K562 (cell line): ENCODE measurements around the gene AXIN2. TPM values are rescaled to one million over a fixed set of nuclear protein-coding genes. Genes with fewer than 3 reads are reported as not detected.
A peak's percentile ranks its signal among the peaks of the same experiment; 100 is the strongest.

Experiments used
- CBX1 ChIP-seq: sonication (generic); IDR thresholded peaks from 2 replicates; pipeline ENCODE4 v1.6.1; 2016; ENCODE audit warnings: antibody characterized with exemption, low read depth, mild to moderate bottlenecking
- MAZ ChIP-seq, 2 experiments: fragments of 450-650 bp in 1 of 2; sonication (generic) in 1 of 2; formaldehyde crosslinking; IDR thresholded peaks in 1 of 2; conservative IDR thresholded peaks in 1 of 2; 2 replicates each; pipeline versions ENCODE4 v1.4.0 to v1.5.0; 2020; ENCODE audit warnings: mild to moderate bottlenecking in 1 of 2, missing genetic modification reagents in 1 of 2
- PRPF4 ChIP-seq: fragments of 200-400 bp; formaldehyde crosslinking; IDR thresholded peaks from one replicate; pipeline ENCODE4 v1.6.1; 2017; ENCODE audit warnings: low read length, low read depth, mild to moderate bottlenecking; ENCODE audit not compliant: insufficient read depth, poor library complexity, severe bottlenecking
- RUNX1 ChIP-seq: sonication (generic); IDR thresholded peaks from 2 replicates; pipeline ENCODE4 v1.6.1; 2016; ENCODE audit warnings: antibody characterized with exemption, low read depth
- SRSF1 ChIP-seq: fragments of 200-400 bp; formaldehyde crosslinking; IDR thresholded peaks from 2 replicates; pipeline ENCODE4 v1.6.1; 2017; ENCODE audit warnings: mild to moderate bottlenecking, low read depth, low read length, moderate library complexity
- ZNF584 ChIP-seq: fragments of 200-800 bp; sonication (Bioruptor generic); IDR thresholded peaks from 2 replicates; pipeline ENCODE4 v1.6.1; 2016; ENCODE audit warnings: low read depth, mild to moderate bottlenecking, missing genetic modification characterization, missing compliant biosample characterization
- polyA plus RNA-seq, 8 experiments: library from polyadenylated mRNA; depleted of rRNA in 4 of 8; stranded (reverse) in 5 of 8; unstranded in 3 of 8; fragments of >200 nt; fragmentation: Nextera tagmentation in 2 of 8; fragmentation: Illumina TruSeq in 1 of 8; extraction: Ambion mirVana in 2 of 8; extraction: Trizol in 1 of 8; gene quantifications; 2 replicates each; pipeline versions ENCODE4 v1.2.1 to v1.2.3, GENCODE V29; 2011 to 2014; ENCODE audit warnings: inconsistent platforms in 1 of 8, missing spikeins in 1 of 8
- total RNA-seq, 7 experiments: library from RNA; depleted of rRNA in 6 of 7; stranded (reverse); fragments of >200 nt in 6 of 7; fragmentation: Illumina TruSeq in 2 of 7; extraction: Trizol in 2 of 7; gene quantifications; 2 replicates each; pipeline versions ENCODE4 v1.2.1 to v1.2.3, GENCODE V29; 2011 to 2021; ENCODE audit warnings: low replicate concordance in 1 of 7
- TF ChIP-seq, protein P1 (sequence below): fragments of 250-450 bp; sonication (Bioruptor Pico); IDR thresholded peaks from 2 replicates; pipeline ENCODE4 v1.5.0; 2021
- TF ChIP-seq, protein P2 (sequence below): fragments of 250-450 bp; sonication (Bioruptor Pico); IDR thresholded peaks from 2 replicates; pipeline ENCODE4 v1.4.0; 2020; ENCODE audit warnings: borderline replicate concordance
- TF ChIP-seq, protein P3 (sequence below): fragments of 450-650 bp; IDR thresholded peaks from 2 replicates; pipeline ENCODE4 v1.6.1; 2016; ENCODE audit warnings: borderline replicate concordance
- TF ChIP-seq, protein P4 (sequence below), 2 experiments: fragments of 450-650 bp; IDR thresholded peaks; 2 replicates each; pipeline ENCODE4 v1.6.1; 2018; ENCODE audit warnings: mild to moderate bottlenecking in 2 of 2, low read depth in 1 of 2; ENCODE audit not compliant: partially characterized antibody in 2 of 2
- TF ChIP-seq, protein P5 (sequence below), 2 experiments: fragments of 450-650 bp; IDR thresholded peaks; 2 replicates each; pipeline ENCODE4 v1.6.1; 2016

The AXIN2 gene
- total and polyA plus RNA-seq, 9 of the 15 experiments (the other 6 are each of a cell fraction or from before 2014, with no cell fraction given) = 0.21 to 3.3 (median 1.2) TPM

DNA sequence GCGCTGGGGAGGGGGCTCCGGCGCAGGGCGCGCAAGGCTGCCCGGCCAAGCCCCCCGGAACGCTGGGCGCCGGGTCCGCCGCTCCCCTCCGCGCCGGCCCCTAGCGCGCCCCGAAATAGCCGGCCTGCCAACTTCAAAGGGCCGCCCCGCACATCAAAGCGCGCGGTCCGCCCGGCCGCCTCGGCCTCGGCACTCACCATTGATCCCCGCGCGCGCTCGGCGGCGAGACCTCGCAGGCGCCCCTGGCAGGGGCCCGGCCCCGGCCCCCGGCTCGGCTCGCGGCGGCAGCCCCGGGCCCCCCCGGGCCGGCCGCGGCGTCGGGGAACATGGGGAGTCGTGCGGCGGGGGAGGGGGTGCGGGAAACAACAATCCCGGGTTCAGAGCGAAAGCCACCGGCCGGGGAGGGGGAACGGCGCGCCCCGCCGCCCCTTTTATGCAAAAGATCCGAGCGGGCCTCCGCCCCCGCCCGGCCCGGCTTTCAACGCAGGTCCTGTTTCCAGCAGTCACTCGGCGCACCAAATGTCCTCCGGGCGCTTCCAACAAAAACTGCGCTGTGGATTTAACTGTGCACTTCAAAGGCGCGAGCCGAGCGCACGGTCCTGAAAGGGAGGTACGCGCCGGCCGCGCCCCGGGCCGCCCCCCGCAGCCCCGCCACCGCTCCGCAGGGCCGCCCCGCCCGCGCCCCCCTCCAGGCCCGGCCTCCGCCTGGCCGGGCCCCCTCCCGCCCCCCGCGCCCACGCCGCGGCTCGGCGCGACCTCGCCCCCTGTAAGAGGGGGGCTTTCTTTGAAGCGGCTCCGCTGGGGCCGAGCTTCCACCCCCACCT is 608 bp downstream of the AXIN2 start (continued):
- 0 out of 4 replicates have a peak, but pooled peaks of 1 of the 2 experiments have one; percentile 35 for TF ChIP-seq MAZ (CRISPR knock-in tag; conservative IDR thresholded peaks at IDR 0.05 in 1 of 2, IDR thresholded peaks at IDR 0.05 in 1 of 2)
- TF ChIP-seq, protein P1, sequence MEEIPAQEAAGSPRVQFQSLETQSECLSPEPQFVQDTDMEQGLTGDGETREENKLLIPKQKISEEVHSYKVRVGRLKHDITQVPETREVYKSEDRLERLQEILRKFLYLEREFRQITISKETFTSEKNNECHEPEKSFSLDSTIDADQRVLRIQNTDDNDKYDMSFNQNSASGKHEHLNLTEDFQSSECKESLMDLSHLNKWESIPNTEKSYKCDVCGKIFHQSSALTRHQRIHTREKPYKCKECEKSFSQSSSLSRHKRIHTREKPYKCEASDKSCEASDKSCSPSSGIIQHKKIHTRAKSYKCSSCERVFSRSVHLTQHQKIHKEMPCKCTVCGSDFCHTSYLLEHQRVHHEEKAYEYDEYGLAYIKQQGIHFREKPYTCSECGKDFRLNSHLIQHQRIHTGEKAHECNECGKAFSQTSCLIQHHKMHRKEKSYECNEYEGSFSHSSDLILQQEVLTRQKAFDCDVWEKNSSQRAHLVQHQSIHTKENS (CRISPR knock-in tag) = no peak
- TF ChIP-seq, protein P2, sequence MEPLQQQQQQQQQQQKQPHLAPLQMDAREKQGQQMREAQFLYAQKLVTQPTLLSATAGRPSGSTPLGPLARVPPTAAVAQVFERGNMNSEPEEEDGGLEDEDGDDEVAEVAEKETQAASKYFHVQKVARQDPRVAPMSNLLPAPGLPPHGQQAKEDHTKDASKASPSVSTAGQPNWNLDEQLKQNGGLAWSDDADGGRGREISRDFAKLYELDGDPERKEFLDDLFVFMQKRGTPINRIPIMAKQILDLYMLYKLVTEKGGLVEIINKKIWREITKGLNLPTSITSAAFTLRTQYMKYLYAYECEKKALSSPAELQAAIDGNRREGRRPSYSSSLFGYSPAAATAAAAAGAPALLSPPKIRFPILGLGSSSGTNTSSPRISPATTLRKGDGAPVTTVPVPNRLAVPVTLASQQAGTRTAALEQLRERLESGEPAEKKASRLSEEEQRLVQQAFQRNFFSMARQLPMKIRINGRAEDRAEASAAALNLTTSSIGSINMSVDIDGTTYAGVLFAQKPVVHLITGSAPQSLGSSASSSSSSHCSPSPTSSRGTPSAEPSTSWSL (CRISPR knock-in tag) = no peak
- no peak for TF ChIP-seq RUNX1
- TF ChIP-seq, protein P3, sequence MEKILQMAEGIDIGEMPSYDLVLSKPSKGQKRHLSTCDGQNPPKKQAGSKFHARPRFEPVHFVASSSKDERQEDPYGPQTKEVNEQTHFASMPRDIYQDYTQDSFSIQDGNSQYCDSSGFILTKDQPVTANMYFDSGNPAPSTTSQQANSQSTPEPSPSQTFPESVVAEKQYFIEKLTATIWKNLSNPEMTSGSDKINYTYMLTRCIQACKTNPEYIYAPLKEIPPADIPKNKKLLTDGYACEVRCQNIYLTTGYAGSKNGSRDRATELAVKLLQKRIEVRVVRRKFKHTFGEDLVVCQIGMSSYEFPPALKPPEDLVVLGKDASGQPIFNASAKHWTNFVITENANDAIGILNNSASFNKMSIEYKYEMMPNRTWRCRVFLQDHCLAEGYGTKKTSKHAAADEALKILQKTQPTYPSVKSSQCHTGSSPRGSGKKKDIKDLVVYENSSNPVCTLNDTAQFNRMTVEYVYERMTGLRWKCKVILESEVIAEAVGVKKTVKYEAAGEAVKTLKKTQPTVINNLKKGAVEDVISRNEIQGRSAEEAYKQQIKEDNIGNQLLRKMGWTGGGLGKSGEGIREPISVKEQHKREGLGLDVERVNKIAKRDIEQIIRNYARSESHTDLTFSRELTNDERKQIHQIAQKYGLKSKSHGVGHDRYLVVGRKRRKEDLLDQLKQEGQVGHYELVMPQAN = no peak
- TF ChIP-seq CBX1 = no peak
- TF ChIP-seq SRSF1 = no peak
- TF ChIP-seq ZNF584 (CRISPR knock-in tag) = no peak
- TF ChIP-seq, protein P4, sequence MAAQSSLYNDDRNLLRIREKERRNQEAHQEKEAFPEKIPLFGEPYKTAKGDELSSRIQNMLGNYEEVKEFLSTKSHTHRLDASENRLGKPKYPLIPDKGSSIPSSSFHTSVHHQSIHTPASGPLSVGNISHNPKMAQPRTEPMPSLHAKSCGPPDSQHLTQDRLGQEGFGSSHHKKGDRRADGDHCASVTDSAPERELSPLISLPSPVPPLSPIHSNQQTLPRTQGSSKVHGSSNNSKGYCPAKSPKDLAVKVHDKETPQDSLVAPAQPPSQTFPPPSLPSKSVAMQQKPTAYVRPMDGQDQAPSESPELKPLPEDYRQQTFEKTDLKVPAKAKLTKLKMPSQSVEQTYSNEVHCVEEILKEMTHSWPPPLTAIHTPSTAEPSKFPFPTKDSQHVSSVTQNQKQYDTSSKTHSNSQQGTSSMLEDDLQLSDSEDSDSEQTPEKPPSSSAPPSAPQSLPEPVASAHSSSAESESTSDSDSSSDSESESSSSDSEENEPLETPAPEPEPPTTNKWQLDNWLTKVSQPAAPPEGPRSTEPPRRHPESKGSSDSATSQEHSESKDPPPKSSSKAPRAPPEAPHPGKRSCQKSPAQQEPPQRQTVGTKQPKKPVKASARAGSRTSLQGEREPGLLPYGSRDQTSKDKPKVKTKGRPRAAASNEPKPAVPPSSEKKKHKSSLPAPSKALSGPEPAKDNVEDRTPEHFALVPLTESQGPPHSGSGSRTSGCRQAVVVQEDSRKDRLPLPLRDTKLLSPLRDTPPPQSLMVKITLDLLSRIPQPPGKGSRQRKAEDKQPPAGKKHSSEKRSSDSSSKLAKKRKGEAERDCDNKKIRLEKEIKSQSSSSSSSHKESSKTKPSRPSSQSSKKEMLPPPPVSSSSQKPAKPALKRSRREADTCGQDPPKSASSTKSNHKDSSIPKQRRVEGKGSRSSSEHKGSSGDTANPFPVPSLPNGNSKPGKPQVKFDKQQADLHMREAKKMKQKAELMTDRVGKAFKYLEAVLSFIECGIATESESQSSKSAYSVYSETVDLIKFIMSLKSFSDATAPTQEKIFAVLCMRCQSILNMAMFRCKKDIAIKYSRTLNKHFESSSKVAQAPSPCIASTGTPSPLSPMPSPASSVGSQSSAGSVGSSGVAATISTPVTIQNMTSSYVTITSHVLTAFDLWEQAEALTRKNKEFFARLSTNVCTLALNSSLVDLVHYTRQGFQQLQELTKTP (IDR thresholded peaks at IDR 0.05; ENCODE audit: low read depth in 1 of 2, partially characterized antibody in 2 of 2) = no peak
- no peak for TF ChIP-seq PRPF4
- TF ChIP-seq, protein P5, sequence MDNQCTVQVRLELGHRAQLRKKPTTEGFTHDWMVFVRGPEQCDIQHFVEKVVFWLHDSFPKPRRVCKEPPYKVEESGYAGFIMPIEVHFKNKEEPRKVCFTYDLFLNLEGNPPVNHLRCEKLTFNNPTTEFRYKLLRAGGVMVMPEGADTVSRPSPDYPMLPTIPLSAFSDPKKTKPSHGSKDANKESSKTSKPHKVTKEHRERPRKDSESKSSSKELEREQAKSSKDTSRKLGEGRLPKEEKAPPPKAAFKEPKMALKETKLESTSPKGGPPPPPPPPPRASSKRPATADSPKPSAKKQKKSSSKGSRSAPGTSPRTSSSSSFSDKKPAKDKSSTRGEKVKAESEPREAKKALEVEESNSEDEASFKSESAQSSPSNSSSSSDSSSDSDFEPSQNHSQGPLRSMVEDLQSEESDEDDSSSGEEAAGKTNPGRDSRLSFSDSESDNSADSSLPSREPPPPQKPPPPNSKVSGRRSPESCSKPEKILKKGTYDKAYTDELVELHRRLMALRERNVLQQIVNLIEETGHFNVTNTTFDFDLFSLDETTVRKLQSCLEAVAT (IDR thresholded peaks at IDR 0.05) = no peak
- TF ChIP-seq, all 486 proteins: peak for 12
